NCI-H2171 (cell line): ENCODE data around the gene COMMD7.
"Not testable (repeated sequence)": the region's sequence is repeated elsewhere in the genome, so short reads cannot be mapped to it uniquely, and the experiment has no call there.

Source experiments
- DNase-seq: peaks from one replicate; lab custom pipeline; 2025; lab: John Stamatoyannopoulos, UW

COMMD7 gene

GRCh38 chr20:32765230-32765875, 22.1 kb upstream of the COMMD7 start:
- DNase-seq, result not testable (repeated sequence)

- no peak for DNase-seq
Observed at GRCh38 chr20:32764005-32764960, 21.0 kb upstream of the COMMD7 start.

GRCh38 chr20:32763202-32764004, 20.1 kb upstream of the COMMD7 start:
- no peak for DNase-seq

GRCh38 chr20:32762754-32763201, 19.5 kb upstream of the COMMD7 start:
- no peak for DNase-seq

- DNase-seq, result peak; percentile 73
Observed at GRCh38 chr20:32761831-32762753, 18.8 kb upstream of the COMMD7 start, which contains the start of gene DNMT3B. Gene DNMT3B (plus strand): TSS chr20:32762385. CDS start chr20:32780324, 17,939 bp downstream.

GRCh38 chr20:32761417-32761830, 18.2 kb upstream of the COMMD7 start:
- DNase-seq, result no peak

- no peak for DNase-seq
Observed at GRCh38 chr20:32756156-32756555, 12.9 kb upstream of the COMMD7 start.

- DNase-seq, result no peak
Observed at GRCh38 chr20:32753731-32754130, 10.5 kb upstream of the COMMD7 start.

- DNase-seq, result no peak
Observed at GRCh38 chr20:32752458-32753250, 9.4 kb upstream of the COMMD7 start.

GRCh38 chr20:32751702-32752457, 8.6 kb upstream of the COMMD7 start:
- no peak for DNase-seq

GRCh38 chr20:32751293-32751692, 8.0 kb upstream of the COMMD7 start:
- DNase-seq, result no peak

GRCh38 chr20:32749914-32750637, 6.8 kb upstream of the COMMD7 start:
- no peak for DNase-seq

- DNase-seq, result no peak
Observed at GRCh38 chr20:32742322-32743236, 688 bp downstream of the COMMD7 start.

- no peak for DNase-seq
Observed at GRCh38 chr20:32741151-32741550, 2.1 kb downstream of the COMMD7 start.

- no peak for DNase-seq
Observed at GRCh38 chr20:32737371-32738223, 5.7 kb downstream of the COMMD7 start.

GRCh38 chr20:32731882-32732266, 11.4 kb downstream of the COMMD7 start:
- no peak for DNase-seq

- DNase-seq, result not testable (repeated sequence)
Observed at GRCh38 chr20:32729334-32729733, 13.9 kb downstream of the COMMD7 start.
